Stimulated activated CD8-positive, alpha-beta memory T cell treated with anti-CD3 and anti-CD28 coated beads, Interleukin-2, amount 100 ng/mL, for 1 hour (primary cell): ENCODE measurements around the gene RPL36AL.

ENCODE experiments used
- DNase-seq, 2 donors: peaks; one replicate each; pipeline ENCODE4 v3.0.0-alpha.2; 2020; ENCODE audit warnings: low read depth in 2 of 2

Gene RPL36AL

GRCh38 chr14:49581209-49582112, 39.0 kb downstream of the RPL36AL start:
- DNase-seq, result no peak

DNA sequence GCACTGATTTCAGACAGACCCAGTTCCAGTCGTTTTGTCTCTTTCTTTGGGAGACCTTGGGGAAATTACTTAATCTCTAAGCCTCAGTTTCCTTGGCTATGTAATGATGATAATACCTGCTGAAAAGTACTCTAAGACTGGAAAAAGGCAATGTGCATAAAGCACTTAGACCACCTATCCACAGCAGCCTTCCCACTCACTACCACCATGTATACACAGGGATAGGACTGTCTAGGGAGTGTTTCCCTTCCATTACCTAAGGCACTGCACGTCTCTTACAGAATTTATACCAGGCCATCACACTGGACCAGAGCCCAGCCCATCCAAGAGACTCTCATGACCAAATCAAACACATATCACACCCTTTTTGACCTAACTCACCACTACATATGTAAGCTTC, 40.6 kb downstream of the RPL36AL start:
- DNase-seq, result no peak

DNA sequence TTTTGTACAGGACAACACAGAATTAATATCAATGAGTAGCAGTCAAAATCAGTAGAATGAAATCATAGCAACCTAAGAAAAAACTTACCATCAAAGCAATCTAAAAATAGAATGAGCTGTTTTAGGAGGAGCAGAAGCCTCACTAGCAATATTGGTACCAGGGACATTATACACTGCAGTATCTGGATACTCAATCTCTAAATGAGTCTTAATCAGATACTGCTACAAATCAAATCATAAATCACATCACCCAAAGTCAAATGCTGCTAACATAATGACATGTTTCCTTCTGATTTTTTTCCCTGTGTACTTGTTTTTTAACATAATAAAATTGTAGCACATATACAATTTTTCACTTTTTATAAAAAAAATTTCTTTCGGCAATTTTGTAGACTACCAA, 42.3 kb downstream of the RPL36AL start:
- DNase-seq, result no peak

DNA sequence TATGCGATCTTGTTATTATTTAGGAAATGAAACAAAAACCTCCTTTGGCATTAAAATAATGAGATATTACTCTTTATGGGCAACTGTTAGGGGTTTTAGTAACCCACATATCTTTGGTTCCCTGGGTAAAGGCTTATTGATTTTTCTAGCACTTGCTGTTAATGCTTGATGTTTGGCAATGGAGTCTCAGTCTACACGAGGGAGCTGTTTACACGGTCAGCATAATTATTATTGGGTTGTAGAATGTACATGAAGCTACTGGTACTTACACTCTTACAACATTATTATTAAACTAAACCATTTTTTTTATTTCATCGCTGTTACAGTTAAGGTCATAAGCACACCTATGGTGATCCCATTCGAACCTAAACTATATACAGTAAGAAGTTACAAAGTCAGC, 46.4 kb downstream of the RPL36AL start:
- no peak for DNase-seq

GRCh38 chr14:49569281-49569680, 51.1 kb downstream of the RPL36AL start:
- no peak for DNase-seq
